Measurements from ENCODE around the gene PPP1R1B.

DNA sequence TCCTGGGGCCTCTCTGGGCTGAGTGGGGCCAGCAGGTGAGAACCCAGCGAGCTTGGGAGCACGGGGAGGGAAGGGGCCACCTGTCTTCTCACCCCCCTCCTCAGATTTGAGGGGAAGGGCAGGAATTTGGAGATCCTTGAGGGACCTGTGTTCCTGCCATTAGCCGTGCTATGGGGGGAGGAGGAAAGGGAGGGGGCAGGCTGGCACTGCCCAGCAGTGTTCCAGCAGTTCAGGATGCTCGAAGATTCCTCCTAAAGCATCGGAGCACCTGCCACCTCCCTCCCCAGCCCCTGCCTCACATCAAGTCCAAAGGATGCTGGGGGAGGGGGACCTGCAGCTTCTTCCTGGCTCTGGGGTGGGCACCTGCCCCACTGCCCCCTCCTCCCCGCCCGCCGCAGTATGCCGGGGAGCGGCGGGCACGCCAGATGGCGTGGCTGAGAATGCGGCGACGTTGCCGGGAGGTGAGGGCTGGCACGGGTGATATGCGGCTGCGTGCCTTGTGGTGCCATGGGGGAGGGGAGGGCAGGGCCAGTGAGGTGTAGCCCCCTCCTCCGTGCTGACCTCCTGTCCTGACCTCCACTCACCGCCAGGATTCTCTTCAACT, 14.4 kb upstream of the PPP1R1B start:
- TF ChIP-seq, protein P1, sequence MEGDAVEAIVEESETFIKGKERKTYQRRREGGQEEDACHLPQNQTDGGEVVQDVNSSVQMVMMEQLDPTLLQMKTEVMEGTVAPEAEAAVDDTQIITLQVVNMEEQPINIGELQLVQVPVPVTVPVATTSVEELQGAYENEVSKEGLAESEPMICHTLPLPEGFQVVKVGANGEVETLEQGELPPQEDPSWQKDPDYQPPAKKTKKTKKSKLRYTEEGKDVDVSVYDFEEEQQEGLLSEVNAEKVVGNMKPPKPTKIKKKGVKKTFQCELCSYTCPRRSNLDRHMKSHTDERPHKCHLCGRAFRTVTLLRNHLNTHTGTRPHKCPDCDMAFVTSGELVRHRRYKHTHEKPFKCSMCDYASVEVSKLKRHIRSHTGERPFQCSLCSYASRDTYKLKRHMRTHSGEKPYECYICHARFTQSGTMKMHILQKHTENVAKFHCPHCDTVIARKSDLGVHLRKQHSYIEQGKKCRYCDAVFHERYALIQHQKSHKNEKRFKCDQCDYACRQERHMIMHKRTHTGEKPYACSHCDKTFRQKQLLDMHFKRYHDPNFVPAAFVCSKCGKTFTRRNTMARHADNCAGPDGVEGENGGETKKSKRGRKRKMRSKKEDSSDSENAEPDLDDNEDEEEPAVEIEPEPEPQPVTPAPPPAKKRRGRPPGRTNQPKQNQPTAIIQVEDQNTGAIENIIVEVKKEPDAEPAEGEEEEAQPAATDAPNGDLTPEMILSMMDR (optimal IDR thresholded peaks at IDR 0.05 in 1 of 3, IDR thresholded peaks at IDR 0.05 in 1 of 3, conservative IDR thresholded peaks at IDR 0.05 in 1 of 3; ENCODE audit: extremely low read depth in 1 of 3, insufficient read depth in 2 of 3, low read length in 3 of 3), result no peak
- TF ChIP-seq EZH2 (IDR thresholded peaks at IDR 0.05; ENCODE audit: low read length), result no peak
